GM12874 (cell line): ENCODE results near the gene XIRP2.

Experiments
- CTCF ChIP-seq: IDR thresholded peaks from 2 replicates; pipeline ENCODE4 v1.5.1; 2011; ENCODE audit warnings: low read depth, mild to moderate bottlenecking, control low read depth, low read length, moderate library complexity; ENCODE audit not compliant: insufficient read depth

XIRP2 gene

GRCh38 chr2:167069855-167070254, 181.6 kb downstream of the XIRP2 start:
- TF ChIP-seq CTCF: no peak

- TF ChIP-seq CTCF: no peak
Measured at GRCh38 chr2:167100506-167100905, 212.2 kb downstream of the XIRP2 start.

- no peak for TF ChIP-seq CTCF
Measured at GRCh38 chr2:167103028-167103756, 214.9 kb downstream of the XIRP2 start.

GRCh38 chr2:167103757-167104133, 215.5 kb downstream of the XIRP2 start:
- TF ChIP-seq CTCF: no peak

- no peak for TF ChIP-seq CTCF
Measured at GRCh38 chr2:167104691-167105090, 216.4 kb downstream of the XIRP2 start.

GRCh38 chr2:167110345-167110744, 222.1 kb downstream of the XIRP2 start:
- no peak for TF ChIP-seq CTCF

- no peak for TF ChIP-seq CTCF
Measured at GRCh38 chr2:167114018-167114417, 225.7 kb downstream of the XIRP2 start.
